Measurements from ENCODE around the gene OLFM2.

OLFM2 gene

GRCh38 chr19:9910625-9911024 lies 25.7 kb downstream of the OLFM2 start:
- no peak for DNase-seq (ENCODE audit: low read depth in 2 of 2)

- no peak for DNase-seq (ENCODE audit: low read depth in 2 of 2)
Measured at GRCh38 chr19:9909251-9909650, 27.1 kb downstream of the OLFM2 start.

- no peak for DNase-seq (ENCODE audit: low read depth in 2 of 2)
Measured at GRCh38 chr19:9906475-9907087, 29.7 kb downstream of the OLFM2 start.

- DNase-seq (ENCODE audit: low read depth in 2 of 2): no peak
Measured at GRCh38 chr19:9903336-9903735, 33.0 kb downstream of the OLFM2 start.

GRCh38 chr19:9901642-9902041 lies 34.7 kb downstream of the OLFM2 start:
- no peak for DNase-seq (ENCODE audit: low read depth in 2 of 2)

GRCh38 chr19:9901020-9901419 lies 35.3 kb downstream of the OLFM2 start:
- DNase-seq (ENCODE audit: low read depth in 2 of 2): no peak

GRCh38 chr19:9891609-9892373 lies 44.5 kb downstream of the OLFM2 start:
- DNase-seq (ENCODE audit: low read depth in 2 of 2): no peak

- DNase-seq (ENCODE audit: low read depth in 2 of 2): no peak
Measured at GRCh38 chr19:9885077-9885552, 51.2 kb downstream of the OLFM2 start.

GRCh38 chr19:9883764-9884163 lies 52.6 kb downstream of the OLFM2 start:
- no peak for DNase-seq (ENCODE audit: low read depth in 2 of 2)

GRCh38 chr19:9883231-9883758 lies 53.0 kb downstream of the OLFM2 start:
- no peak for DNase-seq (ENCODE audit: low read depth in 2 of 2)

- DNase-seq (ENCODE audit: low read depth in 2 of 2): no peak
Measured at GRCh38 chr19:9881720-9882119, 54.6 kb downstream of the OLFM2 start.

- DNase-seq (ENCODE audit: low read depth in 2 of 2): no peak
Measured at GRCh38 chr19:9878511-9879196, 57.7 kb downstream of the OLFM2 start.

GRCh38 chr19:9877780-9878510 lies 58.4 kb downstream of the OLFM2 start:
- no peak for DNase-seq (ENCODE audit: low read depth in 2 of 2)

GRCh38 chr19:9875796-9876195 lies 60.5 kb downstream of the OLFM2 start:
- DNase-seq (ENCODE audit: low read depth in 2 of 2): no peak

GRCh38 chr19:9875031-9875627 lies 61.2 kb downstream of the OLFM2 start:
- DNase-seq (ENCODE audit: low read depth in 2 of 2): no peak

- DNase-seq (ENCODE audit: low read depth in 2 of 2): no peak
Measured at GRCh38 chr19:9872618-9873242, 63.6 kb downstream of the OLFM2 start.

- no peak for DNase-seq (ENCODE audit: low read depth in 2 of 2)
Measured at GRCh38 chr19:9871626-9872338, 64.5 kb downstream of the OLFM2 start.

- no peak for DNase-seq (ENCODE audit: low read depth in 2 of 2)
Measured at GRCh38 chr19:9868983-9869617, 67.2 kb downstream of the OLFM2 start.

- no peak for DNase-seq (ENCODE audit: low read depth in 2 of 2)
Measured at GRCh38 chr19:9865732-9866501, 70.4 kb downstream of the OLFM2 start.

Measured in stimulated activated CD4-positive, alpha-beta T cell treated with anti-CD3 and anti-CD28 coated beads, Interleukin-4, amount 100 ng/mL, for 48 hours (primary cell).